Astrocyte of the cerebellum (primary cell): Measurements from ENCODE around the gene ZDHHC7.
A peak's percentile ranks its signal among the peaks of the same experiment; 100 is the strongest.

Experiments used
- DNase-seq: peaks from one replicate; pipeline ENCODE4 v3.0.0-alpha.2; 2011; ENCODE audit warnings: low read depth
- H3K4me3 ChIP-seq: 2 replicates; pipeline ENCODE4 v1.5.1; 2011; ENCODE audit warnings: mild to moderate bottlenecking, low read depth, low read length, moderate library complexity
- in situ Hi-C: cut with HindIII; loops from 2 replicates; pipeline ENCODE4 v1.10.0; 2017; ENCODE audit warnings: low sequenced_read_pairs
- TF ChIP-seq, protein P1 (sequence below): IDR thresholded peaks from 2 replicates; pipeline ENCODE4 v1.5.1; 2012; ENCODE audit warnings: low read length, low read depth, moderate library complexity, mild to moderate bottlenecking; ENCODE audit errors: missing control alignments

Gene ZDHHC7

DNA sequence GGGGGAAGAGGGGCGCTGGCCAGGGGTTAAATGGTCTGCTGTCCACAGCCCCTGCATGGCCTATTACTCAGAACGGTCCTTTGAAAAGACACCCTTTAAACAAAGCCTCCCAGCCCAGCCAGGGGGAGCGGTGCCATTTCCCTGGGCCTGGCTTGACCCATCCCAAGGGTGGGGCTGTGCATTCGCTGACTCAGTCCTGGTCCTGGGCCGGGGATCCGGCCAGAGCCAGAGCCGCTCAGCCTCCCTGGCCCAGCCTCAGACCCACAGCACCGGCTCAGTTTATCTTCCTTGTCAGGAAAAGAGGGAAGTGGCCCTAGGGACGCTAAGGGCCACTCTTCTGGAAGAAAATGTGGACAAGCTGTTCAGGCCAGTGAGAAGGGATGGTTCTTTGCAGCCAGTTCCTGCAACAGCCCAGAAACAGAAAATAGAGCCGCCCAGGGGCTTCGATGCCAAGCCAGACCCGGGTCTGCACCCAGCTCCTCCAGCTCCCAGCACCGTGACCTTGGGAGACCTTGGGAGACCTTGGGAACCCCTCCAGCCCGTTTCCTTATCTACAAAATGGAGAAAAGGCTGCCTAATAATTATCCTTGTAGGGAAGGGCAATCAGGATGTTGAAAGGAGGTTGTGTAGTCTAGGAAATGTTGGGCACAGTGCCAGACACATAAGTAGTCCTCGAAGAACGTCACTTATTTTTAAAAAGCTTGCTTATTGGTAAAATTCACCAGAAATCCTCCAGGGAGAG, 82.5 kb downstream of the ZDHHC7 start:
- H3K4me3 ChIP-seq, result no peak overlapping the region
- no peak for DNase-seq
- TF ChIP-seq, protein P1, sequence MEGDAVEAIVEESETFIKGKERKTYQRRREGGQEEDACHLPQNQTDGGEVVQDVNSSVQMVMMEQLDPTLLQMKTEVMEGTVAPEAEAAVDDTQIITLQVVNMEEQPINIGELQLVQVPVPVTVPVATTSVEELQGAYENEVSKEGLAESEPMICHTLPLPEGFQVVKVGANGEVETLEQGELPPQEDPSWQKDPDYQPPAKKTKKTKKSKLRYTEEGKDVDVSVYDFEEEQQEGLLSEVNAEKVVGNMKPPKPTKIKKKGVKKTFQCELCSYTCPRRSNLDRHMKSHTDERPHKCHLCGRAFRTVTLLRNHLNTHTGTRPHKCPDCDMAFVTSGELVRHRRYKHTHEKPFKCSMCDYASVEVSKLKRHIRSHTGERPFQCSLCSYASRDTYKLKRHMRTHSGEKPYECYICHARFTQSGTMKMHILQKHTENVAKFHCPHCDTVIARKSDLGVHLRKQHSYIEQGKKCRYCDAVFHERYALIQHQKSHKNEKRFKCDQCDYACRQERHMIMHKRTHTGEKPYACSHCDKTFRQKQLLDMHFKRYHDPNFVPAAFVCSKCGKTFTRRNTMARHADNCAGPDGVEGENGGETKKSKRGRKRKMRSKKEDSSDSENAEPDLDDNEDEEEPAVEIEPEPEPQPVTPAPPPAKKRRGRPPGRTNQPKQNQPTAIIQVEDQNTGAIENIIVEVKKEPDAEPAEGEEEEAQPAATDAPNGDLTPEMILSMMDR, result no peak
- in situ Hi-C loops, result loop anchor here (5.0 to 10.0 kb wide), 2 partner anchors 52 to 114 kb away; partner anchors contain the start of gene CRISPLD2

DNA sequence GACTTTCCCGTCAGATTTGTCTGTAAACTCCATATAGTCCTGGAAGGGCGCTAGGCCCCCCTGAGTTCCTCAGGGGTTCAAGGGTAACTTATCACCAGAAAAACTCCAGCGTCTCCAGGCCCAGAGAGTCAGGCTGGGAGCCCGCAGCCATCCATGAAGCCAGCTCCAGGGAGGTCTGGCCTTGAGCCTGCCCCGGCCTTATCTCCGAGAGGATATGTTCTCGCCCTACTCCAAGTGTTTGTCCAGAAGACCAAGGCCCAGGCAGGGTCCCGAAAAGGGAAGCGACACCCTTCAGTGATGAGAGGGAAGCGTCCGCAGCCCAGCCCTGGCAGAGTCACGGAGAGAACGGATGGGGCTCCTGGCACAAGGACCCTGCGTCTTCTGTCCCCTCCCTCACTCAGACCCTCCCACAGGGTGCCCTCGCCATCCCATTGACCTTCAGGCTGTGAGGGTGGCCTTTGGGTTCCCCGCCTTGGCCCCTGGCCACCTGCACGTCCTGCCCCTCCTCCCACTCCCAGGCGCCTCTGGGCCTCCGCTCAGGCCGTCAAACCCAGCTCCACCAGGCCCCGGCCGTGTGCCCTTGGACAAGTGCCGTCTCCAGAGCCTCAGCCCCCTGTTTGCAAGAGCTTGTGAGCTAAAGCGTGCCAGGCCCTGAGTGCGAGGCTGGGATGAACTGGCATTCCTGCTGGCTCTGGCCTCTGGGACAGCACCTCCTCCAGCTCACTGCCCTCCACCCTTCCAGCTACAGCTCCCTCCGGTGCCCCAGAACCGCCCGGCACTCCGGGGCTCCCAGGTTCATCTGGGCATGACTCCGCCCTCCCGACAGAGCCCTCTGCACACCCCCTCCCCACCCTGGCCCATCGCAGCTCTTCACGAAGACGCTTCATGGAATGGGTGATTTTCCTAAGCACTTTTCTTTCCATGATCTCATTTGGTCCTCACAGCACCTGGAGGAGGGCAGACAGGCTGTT, 83.4 kb downstream of the ZDHHC7 start:
- no peak overlapping the region for H3K4me3 ChIP-seq
- TF ChIP-seq, protein P1, result no peak
- no peak for DNase-seq
- in situ Hi-C loops, result loop anchor here (5.0 to 10.0 kb wide), 2 partner anchors 51 to 113 kb away; partner anchors contain the start of gene CRISPLD2

DNA sequence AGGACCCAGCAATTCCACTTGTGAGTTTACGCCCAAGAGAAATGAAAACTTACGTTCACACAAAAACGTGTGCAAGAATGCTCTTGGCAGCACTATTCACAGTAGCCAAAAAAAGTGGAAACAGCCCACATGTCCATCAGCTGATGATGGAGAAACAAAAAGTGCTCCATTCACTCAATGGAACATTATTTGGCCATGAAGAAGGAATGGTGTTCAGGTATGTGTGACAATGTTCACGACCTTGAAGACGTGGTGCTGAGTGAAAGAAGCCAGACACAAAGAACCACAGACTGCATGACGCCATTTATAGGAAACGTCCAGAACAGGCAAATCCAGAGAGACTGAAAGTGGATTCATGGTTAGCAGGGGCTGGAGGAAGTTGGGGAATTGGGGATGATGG, 84.9 kb downstream of the ZDHHC7 start:
- in situ Hi-C loops, result loop anchor here (5.0 to 10.0 kb wide), 2 partner anchors 49 to 112 kb away; partner anchors contain the start of gene CRISPLD2
- TF ChIP-seq, protein P1, result no peak
- no peak for DNase-seq
- no peak overlapping the region for H3K4me3 ChIP-seq

DNA sequence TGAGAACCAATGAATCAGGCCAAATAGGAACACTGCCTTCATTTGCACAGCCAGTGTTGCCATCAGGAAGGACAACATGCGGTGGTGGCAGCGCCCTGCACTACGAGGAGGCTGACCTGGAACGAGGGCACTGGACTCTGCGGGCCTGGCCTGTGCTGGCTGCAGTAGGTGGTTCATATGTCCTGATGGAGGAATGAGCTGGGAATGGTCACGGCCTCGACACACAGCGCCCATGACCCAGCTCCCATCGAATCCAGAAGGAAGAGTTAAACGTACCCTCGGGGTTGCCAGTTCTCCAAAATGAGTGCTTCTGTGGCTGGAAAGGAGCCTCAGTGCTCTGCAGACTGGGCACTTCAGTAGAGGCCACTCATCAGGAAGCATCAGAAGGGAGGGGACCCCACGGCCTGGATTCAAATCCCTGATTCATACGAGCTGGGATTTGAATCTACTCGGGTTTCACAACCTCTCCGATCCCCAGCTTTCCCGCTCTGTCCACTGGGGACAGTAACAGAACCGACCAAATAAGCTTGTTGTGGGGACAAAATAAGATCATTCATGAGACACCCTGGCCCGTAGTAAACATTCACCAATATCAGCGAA, 85.5 kb downstream of the ZDHHC7 start:
- no peak overlapping the region for H3K4me3 ChIP-seq
- TF ChIP-seq, protein P1, result no peak
- in situ Hi-C loops, result loop anchor here (5.0 to 10.0 kb wide), 2 partner anchors 49 to 111 kb away; partner anchors contain the start of gene CRISPLD2
- no peak for DNase-seq

DNA sequence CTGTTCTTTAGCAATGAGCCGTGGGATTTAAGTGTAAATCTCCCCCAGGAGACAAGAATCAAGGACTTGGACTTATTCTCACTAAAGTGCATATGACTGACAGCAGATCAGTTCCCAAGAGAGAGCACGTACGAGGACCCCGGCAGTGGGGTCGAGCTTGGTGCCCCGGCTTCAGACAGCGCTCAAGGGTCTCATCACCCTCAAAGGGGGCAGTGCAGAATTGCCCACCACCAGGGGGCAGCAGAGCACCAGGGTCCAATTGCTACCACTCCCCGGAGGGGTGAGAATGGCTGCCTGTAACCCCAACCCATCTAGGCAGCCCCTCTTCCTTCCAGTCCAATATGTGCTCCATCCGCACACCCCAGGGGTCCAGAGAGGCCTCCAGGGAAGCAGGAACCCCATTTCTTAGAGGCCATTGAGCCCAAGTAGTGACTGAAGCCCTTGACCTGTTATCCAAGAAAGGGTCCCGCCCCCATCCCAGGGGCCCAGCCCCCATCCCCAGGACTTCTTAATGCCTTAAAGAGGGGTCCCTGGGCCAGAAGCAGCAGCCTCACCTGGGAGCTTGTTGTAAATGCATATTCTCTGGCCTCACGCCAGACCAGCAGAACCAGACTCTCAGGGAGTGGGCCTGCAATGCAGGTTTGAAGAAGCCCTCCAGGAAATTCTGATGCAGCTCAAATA, 86.1 kb downstream of the ZDHHC7 start:
- TF ChIP-seq, protein P1, result peak; percentile 66
- in situ Hi-C loops, result loop anchor here (5.0 to 10.0 kb wide), 2 partner anchors 48 to 110 kb away; partner anchors contain the start of gene CRISPLD2
- H3K4me3 ChIP-seq, result no peak overlapping the region
- no peak for DNase-seq
